GM19395 (cell line): ENCODE results near the gene CLDND2.
A peak's percentile ranks its signal among the peaks of the same experiment; 100 is the strongest.

ENCODE experiments used
- ATAC-seq: cut with Tn5 transposase; IDR thresholded peaks from one replicate; pipeline ENCODE4 v1.9.1; 2021; ENCODE audit warnings: mild to moderate bottlenecking, moderate library complexity; ENCODE audit not compliant: unreplicated experiment

CLDND2 gene

GRCh38 chr19:51386882-51387520, 18.2 kb upstream of the CLDND2 start:
- ATAC-seq, result no peak

- ATAC-seq, result no peak
Observed at GRCh38 chr19:51382004-51382403, 13.2 kb upstream of the CLDND2 start.

DNA sequence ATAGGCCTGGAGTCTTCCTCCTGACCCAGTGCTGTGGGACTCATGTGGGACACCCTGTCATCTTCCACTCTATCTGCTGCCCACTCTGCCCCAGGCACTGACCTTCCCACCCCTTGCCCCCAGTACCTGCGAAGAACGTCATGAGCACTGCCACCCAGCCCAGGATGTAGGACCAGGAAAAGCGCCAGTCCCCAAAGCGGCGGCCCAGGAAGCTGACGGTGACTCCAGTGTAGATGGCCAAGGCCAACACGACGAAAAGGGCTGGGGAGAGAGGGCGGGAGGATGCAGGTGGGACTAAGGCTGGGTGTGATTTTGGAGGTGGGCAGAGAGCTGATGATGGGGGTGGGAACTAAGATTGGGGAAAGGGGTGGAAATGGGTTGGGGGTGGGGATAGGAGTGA, 11.6 kb upstream of the CLDND2 start:
- ATAC-seq, result no peak

DNA sequence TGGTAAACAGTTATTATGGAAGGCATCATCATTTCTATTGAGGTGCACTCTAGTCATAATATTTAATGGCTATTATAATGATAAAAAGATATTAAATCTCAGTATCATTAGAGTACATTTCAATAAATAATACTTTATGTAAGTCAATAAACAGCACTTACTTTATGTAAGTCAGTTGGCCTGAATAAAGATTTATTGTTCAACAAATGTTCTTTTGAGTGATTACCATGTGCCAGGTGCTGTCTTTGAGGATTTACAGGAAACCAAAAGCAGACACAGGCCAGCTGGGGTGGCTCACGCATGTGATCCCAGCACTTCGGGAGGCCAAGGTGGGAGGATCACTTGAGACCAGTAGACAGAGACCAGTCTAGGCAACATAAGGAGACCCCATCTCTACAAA, 8.6 kb upstream of the CLDND2 start:
- no peak for ATAC-seq

GRCh38 chr19:51375504-51376221, 6.9 kb upstream of the CLDND2 start:
- ATAC-seq, result no peak

- no peak for ATAC-seq
Observed at GRCh38 chr19:51372649-51373504, 4.1 kb upstream of the CLDND2 start, which contains the start of gene NKG7. NKG7 (minus strand) TSS chr19:51372654; CDS start chr19:51372535, 119 bp downstream.

DNA sequence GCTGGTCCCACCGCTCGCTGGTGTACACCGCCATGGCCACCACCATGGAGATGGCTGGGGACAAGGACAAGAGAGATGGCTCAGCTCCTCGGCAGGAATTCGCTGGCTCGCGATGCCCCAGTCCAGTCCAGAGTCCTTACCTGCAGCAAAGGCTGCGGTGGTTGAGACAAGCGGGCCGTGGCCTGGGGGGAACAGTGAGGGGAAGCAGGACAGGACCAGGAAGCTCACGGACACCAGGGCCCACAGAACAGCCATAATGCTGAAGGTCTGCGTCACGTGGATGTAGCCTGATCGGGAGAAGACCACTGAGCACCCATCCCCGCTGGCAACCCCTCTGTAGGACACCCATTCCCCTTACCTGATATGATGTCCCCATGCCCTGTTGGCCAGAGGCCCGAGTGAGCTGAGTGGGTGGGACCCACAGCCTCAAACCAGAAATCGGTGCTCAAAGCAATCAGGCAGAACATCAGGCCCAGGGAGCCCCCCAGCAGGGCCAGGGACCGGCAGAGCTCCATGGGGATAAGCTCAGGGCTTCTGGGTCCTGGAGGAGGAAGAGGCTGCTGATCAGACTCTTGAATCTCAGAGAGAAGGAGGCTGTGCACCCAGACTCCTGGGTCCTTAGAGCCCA, 3.3 kb upstream of the CLDND2 start:
- ATAC-seq, result no peak

DNA sequence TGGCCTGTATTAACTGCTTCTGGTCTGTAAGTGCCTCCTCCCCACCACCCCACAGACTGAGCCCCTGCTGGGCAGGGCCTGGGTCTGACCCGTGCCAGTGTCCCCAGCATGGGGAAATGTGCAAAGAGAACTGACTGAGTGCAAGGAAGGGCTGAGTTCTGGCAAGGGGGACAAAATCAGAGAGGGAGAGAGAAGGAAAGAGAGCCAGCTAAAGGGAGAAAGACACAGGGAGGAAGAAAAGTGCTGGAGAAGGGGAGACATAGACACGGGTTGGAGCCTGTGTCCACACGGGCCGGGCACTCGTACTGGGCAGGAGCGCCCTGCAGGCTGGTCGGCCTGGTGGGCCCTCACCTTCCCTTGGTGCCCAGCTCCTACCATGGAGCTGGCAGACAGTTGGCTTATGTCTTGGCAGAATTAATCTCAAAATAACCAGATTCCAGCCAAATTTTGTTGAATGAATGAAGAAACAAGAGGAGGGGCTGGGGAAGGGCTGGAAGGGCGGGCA, 2.4 kb upstream of the CLDND2 start:
- no peak for ATAC-seq

DNA sequence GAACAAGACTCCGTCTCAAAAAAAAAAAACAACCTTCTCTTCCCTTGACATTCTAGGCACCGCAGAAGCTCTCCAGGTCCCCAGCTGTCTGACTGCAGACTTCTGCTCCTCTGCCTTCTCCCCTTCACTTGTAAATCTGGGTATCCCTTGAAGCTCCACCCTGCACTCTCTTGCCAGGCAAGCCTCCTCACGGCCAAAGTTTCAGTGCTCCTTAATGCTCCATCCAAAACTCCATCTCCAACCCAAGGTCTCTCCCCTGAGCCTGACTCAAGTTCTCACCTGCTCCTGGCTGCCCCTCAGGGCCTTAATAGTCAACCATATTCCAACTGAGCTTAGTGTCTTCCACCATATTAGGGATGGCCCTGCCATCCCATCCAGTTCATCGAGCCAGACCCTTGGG, 1.4 kb upstream of the CLDND2 start:
- ATAC-seq, result no peak

GRCh38 chr19:51367565-51368365, 1.0 kb downstream of the CLDND2 start:
- peak; percentile 69 for ATAC-seq

DNA sequence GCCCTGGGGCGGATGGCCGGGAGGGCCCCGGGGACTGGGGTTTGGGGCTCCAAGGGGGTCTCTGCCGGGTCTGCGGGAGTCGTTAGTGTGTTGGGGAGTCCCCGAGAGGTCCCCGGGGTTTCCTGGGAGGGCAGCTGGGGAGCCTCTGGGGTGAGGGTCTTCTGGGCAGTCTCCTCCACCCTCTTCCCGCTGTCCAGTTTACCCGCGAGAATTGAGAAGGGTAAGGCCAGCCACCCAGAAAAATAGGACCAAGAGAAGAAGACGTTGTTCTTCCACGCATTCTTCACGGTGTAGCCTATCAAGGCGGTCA, 1.6 kb downstream of the CLDND2 start:
- peak; percentile 1 for ATAC-seq

GRCh38 chr19:51366389-51367254, 2.2 kb downstream of the CLDND2 start:
- ATAC-seq, result peak; percentile 57

DNA sequence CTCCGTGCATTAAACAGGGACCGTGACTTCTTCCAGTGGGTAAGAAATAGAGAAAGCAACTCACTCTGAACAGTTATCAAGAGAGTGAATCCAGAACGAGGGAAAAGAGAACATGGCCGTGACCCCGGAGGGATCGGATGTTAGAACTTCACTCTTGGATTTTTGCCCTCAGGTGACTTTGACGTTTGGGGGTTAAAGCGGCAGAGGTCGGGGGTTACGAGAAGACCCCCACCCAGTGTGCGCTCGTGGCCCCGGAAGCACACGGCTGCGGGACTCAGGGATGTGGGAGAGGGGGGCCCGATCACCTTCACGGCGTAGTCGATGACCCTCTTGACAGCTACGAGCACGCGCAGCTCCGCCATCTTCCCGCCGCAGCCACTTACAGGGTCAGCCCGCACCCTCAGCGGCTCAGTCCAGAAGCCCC, 2.8 kb downstream of the CLDND2 start, which contains the start of gene ETFB:
ETFB (minus strand) TSS at position 424 of the 424 bp plus-strand sequence; CDS start at position 362, 62 bp downstream.
- peak; percentile 4 for ATAC-seq

DNA sequence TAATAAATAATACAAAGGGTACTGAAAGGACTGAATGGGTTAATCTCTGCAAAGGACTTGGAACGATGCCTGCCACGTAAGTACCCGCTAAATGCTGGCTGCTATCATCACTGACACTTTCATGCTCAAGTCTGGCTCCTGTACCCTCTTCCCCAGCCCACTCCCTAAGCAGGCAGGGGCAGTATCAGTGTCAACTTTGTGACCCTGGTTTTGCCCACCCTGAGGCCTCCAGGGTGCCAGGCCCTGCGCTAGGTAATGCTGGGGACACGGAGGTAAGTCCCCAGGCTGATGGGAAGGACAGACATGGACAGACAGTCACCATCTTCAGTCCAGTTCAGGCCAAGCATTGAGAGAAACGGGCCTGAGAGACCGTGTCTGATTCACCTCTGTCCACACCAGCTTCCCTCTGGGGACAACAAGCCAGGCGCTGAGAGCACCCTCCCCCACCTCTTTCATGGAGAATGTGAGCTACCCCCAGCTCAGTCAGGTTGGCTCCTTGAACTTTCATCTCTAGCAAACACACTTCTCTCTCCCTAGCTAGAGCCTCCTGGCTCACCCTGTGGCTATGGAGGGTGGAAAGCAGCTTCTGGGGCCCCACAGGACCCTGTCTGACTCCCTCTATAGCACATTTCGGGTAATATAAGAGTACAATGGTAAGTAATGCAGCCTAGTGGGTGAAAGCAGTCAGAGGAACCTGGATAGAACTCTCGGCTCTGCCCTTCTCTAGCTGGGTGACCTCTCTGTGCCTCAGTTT, 3.4 kb downstream of the CLDND2 start:
- no peak for ATAC-seq

- ATAC-seq, result no peak
Observed at GRCh38 chr19:51364200-51365106, 4.3 kb downstream of the CLDND2 start.

DNA sequence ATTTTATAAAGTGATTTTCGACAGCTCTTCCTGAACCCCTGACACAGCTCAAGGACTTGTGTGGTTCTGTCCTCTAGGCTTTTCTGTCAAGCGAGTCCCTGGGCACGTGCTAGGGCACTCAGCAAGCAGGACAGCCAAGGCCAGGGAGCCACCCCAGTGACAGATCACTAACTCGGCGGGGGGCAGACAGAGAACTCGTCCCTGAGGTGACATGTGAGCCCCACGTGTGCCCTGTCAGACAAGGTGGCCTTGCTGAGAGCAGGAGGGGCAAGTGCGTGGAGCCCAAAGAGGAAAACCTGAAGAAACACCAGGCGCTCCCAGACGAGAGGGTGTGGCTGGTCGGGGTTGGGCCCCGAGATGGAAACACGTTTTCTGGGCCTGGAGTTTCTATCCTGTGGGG, 7.6 kb downstream of the CLDND2 start:
- ATAC-seq, result no peak

DNA sequence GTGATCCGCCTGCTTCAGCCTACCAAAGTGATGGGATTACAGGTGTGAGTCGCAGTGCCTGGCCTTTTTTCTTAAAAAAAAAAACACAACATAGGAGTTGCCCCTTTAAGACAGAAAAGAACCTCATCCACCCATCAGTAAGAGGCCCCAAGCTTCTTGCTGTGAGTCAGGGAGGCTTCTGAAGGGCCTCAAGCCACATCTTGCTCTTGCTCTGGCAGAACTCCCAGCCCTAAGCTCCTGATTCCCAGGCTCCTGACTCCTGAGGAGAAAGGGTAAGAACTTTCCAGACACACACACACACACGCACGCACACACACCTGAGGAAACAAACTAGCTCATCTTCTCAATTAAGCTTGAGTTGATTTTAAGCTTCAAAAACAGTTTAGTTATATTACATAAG, 9.5 kb downstream of the CLDND2 start:
- no peak for ATAC-seq
